Loucy (cell line): Measurements from ENCODE around the gene CTSW.
"Not testable (repeated sequence)": the region's sequence is repeated elsewhere in the genome, so short reads cannot be mapped to it uniquely, and the experiment has no call there.

Experiments
- H2AFZ ChIP-seq: fragments of 200-600 bp; sonication (generic); 2 replicates; pipeline ENCODE4 v1.6.0; 2016; ENCODE audit warnings: antibody characterized with exemption, mild to moderate bottlenecking, low read length, moderate library complexity
- H3F3A ChIP-seq: fragments of 200-600 bp; 2 replicates; pipeline ENCODE4 v1.6.0; 2016; ENCODE audit warnings: antibody characterized with exemption, low read depth, mild to moderate bottlenecking
- H3K27me3 ChIP-seq: fragments of 200-600 bp; sonication (generic); 2 replicates; pipeline ENCODE4 v1.6.1; 2014; ENCODE audit warnings: low read length, mild to moderate bottlenecking; ENCODE audit not compliant: insufficient read depth, poor library complexity, severe bottlenecking
- H3K36me3 ChIP-seq: fragments of 200-600 bp; sonication (generic); 2 replicates; pipeline ENCODE4 v1.6.1; 2016; ENCODE audit warnings: low read length; ENCODE audit not compliant: insufficient read depth
- H3K4me1 ChIP-seq: fragments of 200-600 bp; sonication (generic); 2 replicates; pipeline ENCODE4 v1.5.1; 2014; ENCODE audit warnings: low read length, mild to moderate bottlenecking; ENCODE audit not compliant: insufficient read depth, poor library complexity, severe bottlenecking
- H3K4me2 ChIP-seq: fragments of 200-600 bp; sonication (generic); 2 replicates; pipeline ENCODE4 v1.6.0; 2014; ENCODE audit warnings: antibody characterized with exemption, low read length, low read depth, mild to moderate bottlenecking; ENCODE audit not compliant: poor library complexity, severe bottlenecking
- H3K4me3 ChIP-seq: fragments of 200-600 bp; sonication (generic); 2 replicates; pipeline ENCODE4 v1.5.1; 2014; ENCODE audit warnings: low read length, mild to moderate bottlenecking, mixed read lengths; ENCODE audit not compliant: poor library complexity, severe bottlenecking
- H3K79me2 ChIP-seq: fragments of 200-600 bp; sonication (generic); 2 replicates; pipeline ENCODE4 v1.6.1; 2014; ENCODE audit warnings: low read length; ENCODE audit not compliant: insufficient read depth
- H3K9ac ChIP-seq: fragments of 200-600 bp; sonication (generic); 2 replicates; pipeline ENCODE4 v1.6.0; 2014; ENCODE audit warnings: mild to moderate bottlenecking, low read depth, low read length, moderate library complexity; ENCODE audit not compliant: poor library complexity, severe bottlenecking
- H3K9me2 ChIP-seq: fragments of 200-600 bp; sonication (generic); replicated peaks from 2 replicates; pipeline ENCODE4 v1.6.1; 2016; ENCODE audit warnings: low read depth, low read length, mixed read lengths
- H3K9me3 ChIP-seq: fragments of 200-600 bp; sonication (generic); 2 replicates; pipeline ENCODE4 v1.6.1; 2014; ENCODE audit warnings: mild to moderate bottlenecking, antibody characterized with exemption, low read length, low read depth; ENCODE audit not compliant: insufficient read depth
- H4K20me1 ChIP-seq: fragments of 200-600 bp; sonication (generic); 2 replicates; pipeline ENCODE4 v1.6.0; 2014; ENCODE audit warnings: antibody characterized with exemption, low read length, mild to moderate bottlenecking; ENCODE audit not compliant: insufficient read depth, poor library complexity, severe bottlenecking
- CTCF ChIP-seq: fragments of 200-600 bp; sonication (generic); conservative IDR thresholded peaks from 2 replicates; pipeline ENCODE4 v1.5.1; 2014; ENCODE audit warnings: mild to moderate bottlenecking, antibody characterized with exemption, low read length
- EZH2phosphoT487 ChIP-seq: fragments of 200-600 bp; IDR thresholded peaks from 2 replicates; pipeline ENCODE4 v1.6.1; 2018; ENCODE audit warnings: antibody characterized with exemption, mild to moderate bottlenecking, moderate library complexity, borderline replicate concordance

CTSW gene

GRCh38 chr11:65844231-65844872 is 35.3 kb upstream of the CTSW start:
- no peak overlapping the region for H3K4me2 ChIP-seq
- H2AFZ ChIP-seq = no peak overlapping the region
- TF ChIP-seq CTCF (no peak), EZH2phosphoT487 (no peak)
- H3F3A ChIP-seq = no peaks in the 10 kb centered on the region
- no peaks in the 10 kb centered on the region for H3K9me2 ChIP-seq
- no peaks in the 10 kb centered on the region for H3K36me3 ChIP-seq
- H3K4me3 ChIP-seq = no peak overlapping the region
- H3K79me2 ChIP-seq = no peaks in the 10 kb centered on the region
- H3K9me3 ChIP-seq = no peaks in the 10 kb centered on the region
- H4K20me1 ChIP-seq = no peaks in the 10 kb centered on the region
- no peak overlapping the region for H3K9ac ChIP-seq
- H3K27me3 ChIP-seq = no peaks in the 10 kb centered on the region
- H3K4me1 ChIP-seq = no peaks in the 10 kb centered on the region

- peaks cover 14% of the 10 kb centered on the region; the same call in 1 of the 2 replicates for H3K79me2 ChIP-seq
- H3K9ac ChIP-seq = no peak overlapping the region
- H2AFZ ChIP-seq = no peak overlapping the region
- no peak for TF ChIP-seq EZH2phosphoT487
- TF ChIP-seq CTCF = no peak
- no peaks in the 10 kb centered on the region for H3K9me2 ChIP-seq
- H3K27me3 ChIP-seq = no peaks in the 10 kb centered on the region
- H3F3A ChIP-seq = no peaks in the 10 kb centered on the region
- no peak overlapping the region for H3K4me2 ChIP-seq
- no peaks in the 10 kb centered on the region for H3K4me1 ChIP-seq
- H3K9me3 ChIP-seq = peaks cover 5% of the 10 kb centered on the region; the same call in 1 of the 2 replicates
- no peak overlapping the region for H3K4me3 ChIP-seq
- peaks cover 18% of the 10 kb centered on the region for H4K20me1 ChIP-seq
- H3K36me3 ChIP-seq = peaks cover 22% of the 10 kb centered on the region; the same call in 1 of the 2 replicates
Observed at GRCh38 chr11:65847746-65848145, 31.9 kb upstream of the CTSW start.

- H3K9me2 ChIP-seq, H3K9me3 ChIP-seq, H3K9ac ChIP-seq, H3K27me3 ChIP-seq, H3K4me1 ChIP-seq, H3K4me2 ChIP-seq, H3K4me3 ChIP-seq, H3F3A ChIP-seq, H2AFZ ChIP-seq: not testable (repeated sequence)
- Histone ChIP-seq H3K36me3 (peaks cover 31% of the 10 kb centered on the region; the same call in 1 of the 2 replicates), H4K20me1 (peaks cover 27% of the 10 kb centered on the region), H3K79me2 (peaks cover 24% of the 10 kb centered on the region)
Observed at GRCh38 chr11:65848693-65849092, 30.9 kb upstream of the CTSW start.

GRCh38 chr11:65849366-65849765 is 30.3 kb upstream of the CTSW start:
- Histone ChIP-seq H3K4me3 (no peak overlapping the region), H3K36me3 (peaks cover 38% of the 10 kb centered on the region; the same call in 1 of the 2 replicates), H3K9me3 (peaks cover 5% of the 10 kb centered on the region; the same call in 1 of the 2 replicates), H3K9ac (no peak overlapping the region), H3F3A (no peaks in the 10 kb centered on the region), H4K20me1 (peaks cover 34% of the 10 kb centered on the region), H3K9me2 (no peaks in the 10 kb centered on the region), H3K27me3 (no peaks in the 10 kb centered on the region), H2AFZ (no peak overlapping the region), H3K79me2 (peaks cover 30% of the 10 kb centered on the region), H3K4me1 (peaks cover 3% of the 10 kb centered on the region), H3K4me2 (no peak overlapping the region)
- no peak for TF ChIP-seq CTCF
- TF ChIP-seq EZH2phosphoT487 = no peak
